Subcutaneous adipose tissue (tissue), 4 donors: Measurements from ENCODE around the gene PTPRN. TPM values are rescaled to one million over a fixed set of nuclear protein-coding genes. Genes with fewer than 3 reads are reported as not detected.

ENCODE experiments used
- total RNA-seq, 4 donors: library from RNA; depleted of rRNA; stranded (reverse); fragments of >200 nt; gene quantifications; one replicate each; pipeline ENCODE4 v1.1.0, GENCODE V29; 2016
- TF ChIP-seq, protein P1 (sequence below): fragments of 450-650 bp; IDR thresholded peaks from one replicate; pipeline ENCODE4 v1.5.1; 2016; ENCODE audit warnings: low read depth, mild to moderate bottlenecking, control low read depth, antibody characterized with exemption, moderate library complexity

PTPRN gene
- total RNA-seq: not detected

GRCh38 chr2:219309278-219309677 lies at the start of gene PTPRN:
Gene PTPRN, minus strand, starts transcription at chr2:219309401. Its CDS starts 69 bp downstream, at chr2:219309332.
- TF ChIP-seq, protein P1, sequence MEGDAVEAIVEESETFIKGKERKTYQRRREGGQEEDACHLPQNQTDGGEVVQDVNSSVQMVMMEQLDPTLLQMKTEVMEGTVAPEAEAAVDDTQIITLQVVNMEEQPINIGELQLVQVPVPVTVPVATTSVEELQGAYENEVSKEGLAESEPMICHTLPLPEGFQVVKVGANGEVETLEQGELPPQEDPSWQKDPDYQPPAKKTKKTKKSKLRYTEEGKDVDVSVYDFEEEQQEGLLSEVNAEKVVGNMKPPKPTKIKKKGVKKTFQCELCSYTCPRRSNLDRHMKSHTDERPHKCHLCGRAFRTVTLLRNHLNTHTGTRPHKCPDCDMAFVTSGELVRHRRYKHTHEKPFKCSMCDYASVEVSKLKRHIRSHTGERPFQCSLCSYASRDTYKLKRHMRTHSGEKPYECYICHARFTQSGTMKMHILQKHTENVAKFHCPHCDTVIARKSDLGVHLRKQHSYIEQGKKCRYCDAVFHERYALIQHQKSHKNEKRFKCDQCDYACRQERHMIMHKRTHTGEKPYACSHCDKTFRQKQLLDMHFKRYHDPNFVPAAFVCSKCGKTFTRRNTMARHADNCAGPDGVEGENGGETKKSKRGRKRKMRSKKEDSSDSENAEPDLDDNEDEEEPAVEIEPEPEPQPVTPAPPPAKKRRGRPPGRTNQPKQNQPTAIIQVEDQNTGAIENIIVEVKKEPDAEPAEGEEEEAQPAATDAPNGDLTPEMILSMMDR: no peak

DNA sequence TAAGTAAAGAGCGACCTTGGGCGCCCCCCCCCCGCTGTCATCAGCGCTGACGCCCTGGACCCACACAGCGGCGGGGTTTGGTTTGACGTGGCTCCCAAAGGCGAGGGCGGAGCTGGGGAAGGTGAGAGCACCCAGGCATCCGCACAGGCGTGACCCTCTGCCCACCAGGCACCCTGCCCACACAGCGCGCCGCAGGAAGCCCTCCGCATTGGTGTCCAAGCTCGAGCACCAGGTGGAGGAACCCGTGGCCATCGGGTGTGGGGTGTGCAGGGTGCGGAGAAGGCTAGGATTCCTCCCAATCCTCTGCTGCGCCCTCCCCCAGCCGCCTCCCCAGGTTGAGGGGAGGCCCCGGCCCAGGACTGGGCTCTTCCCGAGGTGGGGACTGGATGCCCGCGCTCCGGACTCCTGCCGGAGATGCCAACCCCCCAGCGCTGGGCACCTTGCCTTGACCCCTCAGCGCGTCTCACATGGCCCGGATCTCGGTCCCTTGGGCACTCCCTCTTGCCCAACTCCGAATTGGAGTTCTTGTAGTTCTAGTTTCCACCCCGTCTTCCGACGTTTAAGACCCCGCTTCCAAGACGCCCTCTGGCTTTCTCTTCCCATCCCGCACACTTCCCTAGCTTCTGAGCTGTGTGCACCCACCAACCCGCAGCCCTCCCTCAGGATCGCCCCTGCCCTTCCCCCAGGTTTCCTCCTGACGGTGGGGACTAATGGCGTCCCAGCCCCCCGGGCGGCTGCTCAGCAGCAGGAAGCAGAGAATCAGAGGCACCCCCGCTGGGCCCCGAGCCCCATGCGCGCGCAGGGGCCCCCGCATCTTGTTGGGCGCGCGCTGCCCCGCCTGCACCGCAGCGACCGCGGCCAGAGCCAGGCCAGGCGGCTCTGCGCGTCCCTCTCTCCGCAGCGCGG lies 49.2 kb upstream of the PTPRN start:
- TF ChIP-seq, protein P1: no peak

GRCh38 chr2:219356834-219357233 lies 47.6 kb upstream of the PTPRN start:
- TF ChIP-seq, protein P1: no peak

- TF ChIP-seq, protein P1: no peak
These were observed 45.4 kb upstream of the PTPRN start for GRCh38 chr2:219354582-219354981.

DNA sequence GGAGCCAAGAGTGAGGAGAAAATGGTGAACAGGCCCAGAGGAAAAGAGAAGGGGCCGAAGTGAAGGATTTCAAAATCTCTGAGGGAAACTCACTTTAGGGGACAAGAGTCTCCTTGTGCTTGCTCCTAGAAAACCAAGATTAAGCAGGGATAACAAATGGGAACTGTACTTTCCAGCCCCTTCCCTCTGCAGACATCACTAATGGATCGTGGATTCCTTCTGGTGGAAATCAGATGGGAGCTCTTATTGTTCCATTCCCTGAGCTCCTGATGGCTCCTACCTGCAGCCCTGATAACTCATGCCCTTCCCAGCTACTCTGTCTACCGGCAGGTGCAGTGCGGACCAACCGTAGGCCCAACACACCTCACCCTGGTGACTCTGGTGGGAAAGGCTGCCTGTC lies 43.9 kb upstream of the PTPRN start:
- TF ChIP-seq, protein P1: no peak

DNA sequence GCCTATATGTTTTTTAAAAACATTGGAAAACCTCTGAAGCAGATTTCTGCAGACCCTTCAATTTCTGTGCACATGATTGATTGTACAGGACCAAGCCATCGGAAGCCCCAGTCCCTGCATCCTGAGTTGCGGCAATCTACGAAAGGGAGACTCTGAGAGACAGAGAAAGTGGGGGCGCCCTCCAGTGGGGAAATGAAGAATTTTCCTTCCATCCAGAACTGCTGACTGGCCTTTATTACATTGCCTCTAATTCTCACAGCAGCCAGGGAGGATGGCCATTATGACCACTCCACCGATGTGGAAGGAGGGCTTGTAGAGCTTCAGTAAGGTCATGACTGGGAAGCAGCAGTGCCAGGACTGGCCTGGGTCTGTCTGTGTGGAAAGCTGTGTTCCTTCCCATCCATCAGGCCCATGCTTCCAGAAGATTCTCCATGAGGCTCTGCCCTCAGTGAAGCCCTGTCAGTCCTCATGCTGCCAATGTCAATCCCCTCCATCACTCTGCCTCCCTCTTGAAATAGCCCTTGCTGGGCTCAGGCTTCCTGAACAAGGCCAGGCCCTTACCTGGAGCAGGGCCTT lies 43.3 kb upstream of the PTPRN start:
- TF ChIP-seq, protein P1: no peak

DNA sequence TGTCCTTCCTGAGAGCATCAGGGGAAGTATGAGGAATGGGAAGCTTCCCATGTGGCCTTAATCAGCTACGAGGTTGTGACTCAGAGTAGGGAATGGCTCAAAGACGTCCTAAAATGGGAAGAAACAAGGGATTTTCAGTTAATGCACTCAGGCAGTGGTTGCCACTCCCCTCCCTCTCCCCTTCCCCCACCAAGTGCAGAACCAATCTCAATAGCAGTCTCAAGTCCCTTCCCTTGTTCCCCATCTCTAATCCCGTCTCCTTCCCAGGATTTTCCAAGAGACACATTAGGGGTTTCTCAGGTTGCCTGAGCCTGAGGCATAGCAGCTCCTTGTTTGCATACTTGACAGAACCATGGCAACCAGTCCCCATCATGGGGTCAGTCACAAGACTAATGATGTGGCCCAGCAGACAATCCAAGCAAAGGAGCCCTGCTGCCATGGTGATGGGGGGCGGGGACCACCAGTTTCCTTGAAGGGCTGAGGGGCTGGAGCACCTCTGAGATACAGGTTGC lies 41.6 kb upstream of the PTPRN start:
- TF ChIP-seq, protein P1: no peak
